Suprapubic skin (tissue), 3 donors: ENCODE results near the gene LRFN2.

Source experiments
- EP300 ChIP-seq: sonication (generic); formaldehyde crosslinking; IDR thresholded peaks from one replicate; pipeline ENCODE4 v1.6.1; 2017; ENCODE audit warnings: antibody characterized with exemption
- POLR2A ChIP-seq, 2 donors: fragments of 450-650 bp; IDR thresholded peaks; one replicate each; pipeline ENCODE4 v1.6.1; 2017; ENCODE audit warnings: antibody characterized with exemption in 2 of 2, mild to moderate bottlenecking in 2 of 2, moderate library complexity in 2 of 2
- TF ChIP-seq, protein P1 (sequence below), 2 donors: fragments of 200-600 bp in 1 of 2; fragments of 450-650 bp in 1 of 2; sonication (generic) in 1 of 2; IDR thresholded peaks; one replicate each; pipeline ENCODE4 v1.5.1; 2016 to 2019; ENCODE audit warnings: antibody characterized with exemption in 2 of 2, mild to moderate bottlenecking in 1 of 2, moderate library complexity in 1 of 2

GRCh38 chr6:40535110-40535818 lies 51.9 kb downstream of the LRFN2 start:
- TF ChIP-seq, protein P1, sequence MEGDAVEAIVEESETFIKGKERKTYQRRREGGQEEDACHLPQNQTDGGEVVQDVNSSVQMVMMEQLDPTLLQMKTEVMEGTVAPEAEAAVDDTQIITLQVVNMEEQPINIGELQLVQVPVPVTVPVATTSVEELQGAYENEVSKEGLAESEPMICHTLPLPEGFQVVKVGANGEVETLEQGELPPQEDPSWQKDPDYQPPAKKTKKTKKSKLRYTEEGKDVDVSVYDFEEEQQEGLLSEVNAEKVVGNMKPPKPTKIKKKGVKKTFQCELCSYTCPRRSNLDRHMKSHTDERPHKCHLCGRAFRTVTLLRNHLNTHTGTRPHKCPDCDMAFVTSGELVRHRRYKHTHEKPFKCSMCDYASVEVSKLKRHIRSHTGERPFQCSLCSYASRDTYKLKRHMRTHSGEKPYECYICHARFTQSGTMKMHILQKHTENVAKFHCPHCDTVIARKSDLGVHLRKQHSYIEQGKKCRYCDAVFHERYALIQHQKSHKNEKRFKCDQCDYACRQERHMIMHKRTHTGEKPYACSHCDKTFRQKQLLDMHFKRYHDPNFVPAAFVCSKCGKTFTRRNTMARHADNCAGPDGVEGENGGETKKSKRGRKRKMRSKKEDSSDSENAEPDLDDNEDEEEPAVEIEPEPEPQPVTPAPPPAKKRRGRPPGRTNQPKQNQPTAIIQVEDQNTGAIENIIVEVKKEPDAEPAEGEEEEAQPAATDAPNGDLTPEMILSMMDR (IDR thresholded peaks at IDR 0.05) = no peak
- TF ChIP-seq EP300 = no peak
- no peak for TF ChIP-seq POLR2A (IDR thresholded peaks at IDR 0.05)
